Vagina (tissue), 2 donors: ENCODE measurements around the gene TMED4. TPM values are rescaled to one million over a fixed set of nuclear protein-coding genes. Genes with fewer than 3 reads are reported as not detected.

Experiments used
- DNase-seq, 2 donors: peaks; one replicate each; pipeline ENCODE4 v3.0.0-alpha.2; 2017; ENCODE audit errors: extremely low spot score in 2 of 2
- H3K27ac ChIP-seq: fragments of 200-600 bp; sonication (generic); one replicate; pipeline ENCODE4 v1.5.1; 2019
- H3K27me3 ChIP-seq: fragments of 200-600 bp; sonication (generic); one replicate; pipeline ENCODE4 v1.5.1; 2019
- H3K36me3 ChIP-seq, 2 donors: fragments of 200-600 bp; sonication (generic); one replicate each; pipeline ENCODE4 v1.5.1; 2017 to 2019
- H3K4me1 ChIP-seq: fragments of 200-600 bp; sonication (generic); one replicate; pipeline ENCODE4 v1.5.1; 2019
- H3K4me3 ChIP-seq, 2 donors: fragments of 200-600 bp; sonication (generic); 1 replicate in 1 of 2; 2 replicates in 1 of 2; pipeline ENCODE4 v1.5.1; 2016 to 2019
- H3K9me3 ChIP-seq: fragments of 200-600 bp; sonication (generic); one replicate; pipeline ENCODE4 v1.5.1; 2019
- POLR2A ChIP-seq, 2 donors: fragments of 450-650 bp; IDR thresholded peaks; one replicate each; pipeline ENCODE4 v1.6.1; 2017; ENCODE audit warnings: antibody characterized with exemption in 2 of 2, mild to moderate bottlenecking in 2 of 2, moderate library complexity in 2 of 2
- POLR2AphosphoS5 ChIP-seq, 2 donors: sonication (generic); formaldehyde crosslinking; IDR thresholded peaks; one replicate each; pipeline ENCODE4 v1.9.0; 2017; ENCODE audit warnings: antibody characterized with exemption in 2 of 2, mild to moderate bottlenecking in 2 of 2, low read depth in 1 of 2; ENCODE audit not compliant: insufficient read depth in 1 of 2
- intact Hi-C: fragments of 100-400 bp; cut with DNase I; formaldehyde crosslinking; loops from one replicate; pipeline ENCODE4 v1.15.1; 2023
- total RNA-seq: library from RNA; depleted of rRNA; stranded (reverse); fragments of >200 nt; gene quantifications from one replicate; pipeline ENCODE4 v1.2.3, GENCODE V29; 2016
- TF ChIP-seq, protein P1 (sequence below), 3 experiments: fragments of 450-650 bp in 2 of 3; fragments of 200-600 bp in 1 of 3; sonication (generic) in 1 of 3; IDR thresholded peaks; one replicate each; pipeline ENCODE4 v1.5.1; 2017 to 2019; ENCODE audit warnings: antibody characterized with exemption in 3 of 3, mild to moderate bottlenecking in 2 of 3, moderate library complexity in 2 of 3

The TMED4 gene
- 102 TPM for total RNA-seq

- Histone ChIP-seq H3K27me3 (no peaks in the 10 kb centered on the region), H3K36me3 (peaks cover 0 to 26% of the 10 kb centered on the region in 2 donors), H3K4me1 (peaks cover 25% of the 10 kb centered on the region), H3K9me3 (no peaks in the 10 kb centered on the region), H3K4me3 (peak within 1 kb of the TSS; percentile 91 to 98), H3K27ac (peak within 1 kb of the TSS; percentile 92)
- peak in 1 of 2 donors; percentile 99 for DNase-seq
- intact Hi-C loops = loop anchor here (2.0 to 5.0 kb wide), 2 partner anchors 165 to 267 kb away; partner anchors contain the start of genes H2AZ2 and ZMIZ2
- peak; percentile 96 to 98 for TF ChIP-seq POLR2AphosphoS5 (IDR thresholded peaks at IDR 0.05; ENCODE audit: insufficient read depth in 1 of 2, low read depth in 1 of 2)
- peak in 1 of 2 donors; percentile 79 for TF ChIP-seq POLR2A (IDR thresholded peaks at IDR 0.05)
- TF ChIP-seq, protein P1, sequence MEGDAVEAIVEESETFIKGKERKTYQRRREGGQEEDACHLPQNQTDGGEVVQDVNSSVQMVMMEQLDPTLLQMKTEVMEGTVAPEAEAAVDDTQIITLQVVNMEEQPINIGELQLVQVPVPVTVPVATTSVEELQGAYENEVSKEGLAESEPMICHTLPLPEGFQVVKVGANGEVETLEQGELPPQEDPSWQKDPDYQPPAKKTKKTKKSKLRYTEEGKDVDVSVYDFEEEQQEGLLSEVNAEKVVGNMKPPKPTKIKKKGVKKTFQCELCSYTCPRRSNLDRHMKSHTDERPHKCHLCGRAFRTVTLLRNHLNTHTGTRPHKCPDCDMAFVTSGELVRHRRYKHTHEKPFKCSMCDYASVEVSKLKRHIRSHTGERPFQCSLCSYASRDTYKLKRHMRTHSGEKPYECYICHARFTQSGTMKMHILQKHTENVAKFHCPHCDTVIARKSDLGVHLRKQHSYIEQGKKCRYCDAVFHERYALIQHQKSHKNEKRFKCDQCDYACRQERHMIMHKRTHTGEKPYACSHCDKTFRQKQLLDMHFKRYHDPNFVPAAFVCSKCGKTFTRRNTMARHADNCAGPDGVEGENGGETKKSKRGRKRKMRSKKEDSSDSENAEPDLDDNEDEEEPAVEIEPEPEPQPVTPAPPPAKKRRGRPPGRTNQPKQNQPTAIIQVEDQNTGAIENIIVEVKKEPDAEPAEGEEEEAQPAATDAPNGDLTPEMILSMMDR (IDR thresholded peaks at IDR 0.05) = peak in 1 of 3 experiments; percentile 6
Observed at GRCh38 chr7:44581879-44582603, at the start of gene TMED4. Gene TMED4 (minus strand): TSS chr7:44582231. CDS start chr7:44582206, 25 bp downstream.

GRCh38 chr7:44631458-44632115 lies 49.6 kb upstream of the TMED4 start:
- intact Hi-C loops = no loop called here
- no peaks in the 10 kb centered on the region for H3K27me3 ChIP-seq
- no peak overlapping the region for H3K27ac ChIP-seq

GRCh38 chr7:44630792-44631457 lies 48.9 kb upstream of the TMED4 start:
- DNase-seq = no peak
- TF ChIP-seq, protein P1 (IDR thresholded peaks at IDR 0.05) = no peak
- TF ChIP-seq POLR2A (IDR thresholded peaks at IDR 0.05) (no peak), POLR2AphosphoS5 (IDR thresholded peaks at IDR 0.05; ENCODE audit: insufficient read depth in 1 of 2, low read depth in 1 of 2) (no peak)
- Histone ChIP-seq H3K4me3 (no peak overlapping the region), H3K27ac (no peak overlapping the region), H3K27me3 (no peaks in the 10 kb centered on the region), H3K36me3 (peaks cover 0 to 16% of the 10 kb centered on the region in 2 donors), H3K4me1 (peaks cover 51% of the 10 kb centered on the region), H3K9me3 (no peaks in the 10 kb centered on the region)
- intact Hi-C loops = no loop called here

More at GRCh38 chr7:44631458-44632115, 49.6 kb upstream of the TMED4 start:
- Histone ChIP-seq H3K36me3 (peaks cover 0 to 13% of the 10 kb centered on the region in 2 donors), H3K4me3 (no peak overlapping the region), H3K9me3 (no peaks in the 10 kb centered on the region), H3K4me1 (peaks cover 57% of the 10 kb centered on the region)
- no peak for DNase-seq
- TF ChIP-seq POLR2A (IDR thresholded peaks at IDR 0.05) (no peak), POLR2AphosphoS5 (IDR thresholded peaks at IDR 0.05; ENCODE audit: insufficient read depth in 1 of 2, low read depth in 1 of 2) (no peak)
- TF ChIP-seq, protein P1 (IDR thresholded peaks at IDR 0.05) = no peak

DNA sequence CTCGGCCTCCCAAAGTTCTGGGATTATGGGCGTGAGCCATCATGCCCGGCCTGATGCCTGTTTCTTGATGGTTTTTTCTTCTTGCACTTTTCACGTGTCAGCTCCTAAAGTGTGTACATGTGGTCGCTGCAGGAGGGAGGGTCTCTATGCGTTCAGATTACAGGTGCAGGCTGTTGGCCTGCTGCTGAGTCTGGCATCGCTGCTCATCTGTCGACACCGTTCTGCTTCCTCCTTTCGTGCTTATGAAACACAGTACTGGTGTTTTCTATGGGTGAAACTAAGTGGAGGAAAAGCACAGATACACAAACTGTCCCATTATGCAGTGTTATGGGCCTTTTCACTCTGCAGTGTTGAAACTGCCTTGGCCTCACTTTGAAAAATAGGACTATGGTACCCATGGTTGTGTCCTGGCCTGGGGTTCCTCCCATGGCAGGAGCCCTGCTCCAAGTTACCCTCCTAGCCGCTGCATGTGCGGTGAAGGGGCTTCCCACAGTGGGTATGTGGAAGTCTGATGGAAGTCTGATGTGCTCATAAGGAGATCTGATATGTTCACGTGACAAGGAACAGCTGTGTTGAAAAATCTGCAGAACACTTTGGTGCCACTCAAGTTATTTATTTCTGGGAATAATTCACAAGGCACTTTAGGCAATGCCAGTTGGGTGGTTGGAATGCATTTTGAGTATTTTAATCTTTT lies 47.9 kb upstream of the TMED4 start:
- H3K4me1 ChIP-seq = peaks cover 43% of the 10 kb centered on the region
- H3K9me3 ChIP-seq = no peaks in the 10 kb centered on the region
- no peaks in the 10 kb centered on the region for H3K27me3 ChIP-seq
- intact Hi-C loops = no loop called here
- TF ChIP-seq, protein P1 (IDR thresholded peaks at IDR 0.05) = no peak
- no peak for TF ChIP-seq POLR2A (IDR thresholded peaks at IDR 0.05)
- TF ChIP-seq POLR2AphosphoS5 (IDR thresholded peaks at IDR 0.05; ENCODE audit: insufficient read depth in 1 of 2, low read depth in 1 of 2) = no peak
- DNase-seq = no peak
- H3K27ac ChIP-seq = no peak overlapping the region
- H3K36me3 ChIP-seq = peaks cover 0 to 25% of the 10 kb centered on the region in 2 donors
- H3K4me3 ChIP-seq = no peak overlapping the region
